ENCODE data around the gene RASA3. TPM values are rescaled to one million over a fixed set of nuclear protein-coding genes. Genes with fewer than 3 reads are reported as not detected.
A peak's percentile ranks its signal among the peaks of the same experiment; 100 is the strongest.

RASA3 gene
- total and polyA plus RNA-seq, 10 of the 15 experiments (the other 5 are each of a cell fraction or from before 2014, with no cell fraction given), result 0.79 to 33.9 (median 17.6) TPM

DNA sequence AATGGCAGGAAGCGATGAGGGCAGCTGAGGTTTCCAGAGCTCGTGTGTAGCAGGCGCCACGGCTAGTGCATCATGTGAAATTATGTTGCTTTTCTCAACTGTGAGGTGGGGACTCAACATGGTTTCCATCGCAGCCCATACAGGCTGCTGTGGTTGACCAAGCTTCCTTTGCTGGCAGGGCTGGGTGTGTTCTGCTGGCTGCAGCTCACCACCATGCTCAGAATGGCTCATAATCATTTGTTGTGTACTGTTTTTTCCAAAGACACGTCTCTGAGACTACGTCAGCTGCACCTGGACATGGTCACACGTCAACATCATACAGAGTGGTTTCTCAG, 16.1 kb upstream of the RASA3 start (continued):
- TF ChIP-seq CHD1 (IDR thresholded peaks at IDR 0.05; ENCODE audit: low read depth, low read length) (no peak), SMC3 (IDR thresholded peaks at IDR 0.05; ENCODE audit: borderline replicate concordance, low read length) (no peak), YY1 (IDR thresholded peaks at IDR 0.05; ENCODE audit: low read depth, low read length) (peak; percentile 42; the same call in 1 of the 2 replicates)
- TF ChIP-seq, protein P1, sequence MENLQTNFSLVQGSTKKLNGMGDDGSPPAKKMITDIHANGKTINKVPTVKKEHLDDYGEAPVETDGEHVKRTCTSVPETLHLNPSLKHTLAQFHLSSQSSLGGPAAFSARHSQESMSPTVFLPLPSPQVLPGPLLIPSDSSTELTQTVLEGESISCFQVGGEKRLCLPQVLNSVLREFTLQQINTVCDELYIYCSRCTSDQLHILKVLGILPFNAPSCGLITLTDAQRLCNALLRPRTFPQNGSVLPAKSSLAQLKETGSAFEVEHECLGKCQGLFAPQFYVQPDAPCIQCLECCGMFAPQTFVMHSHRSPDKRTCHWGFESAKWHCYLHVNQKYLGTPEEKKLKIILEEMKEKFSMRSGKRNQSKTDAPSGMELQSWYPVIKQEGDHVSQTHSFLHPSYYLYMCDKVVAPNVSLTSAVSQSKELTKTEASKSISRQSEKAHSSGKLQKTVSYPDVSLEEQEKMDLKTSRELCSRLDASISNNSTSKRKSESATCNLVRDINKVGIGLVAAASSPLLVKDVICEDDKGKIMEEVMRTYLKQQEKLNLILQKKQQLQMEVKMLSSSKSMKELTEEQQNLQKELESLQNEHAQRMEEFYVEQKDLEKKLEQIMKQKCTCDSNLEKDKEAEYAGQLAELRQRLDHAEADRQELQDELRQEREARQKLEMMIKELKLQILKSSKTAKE (IDR thresholded peaks at IDR 0.05; ENCODE audit: low read depth, poor library complexity, severe bottlenecking), result peak; percentile 22

DNA sequence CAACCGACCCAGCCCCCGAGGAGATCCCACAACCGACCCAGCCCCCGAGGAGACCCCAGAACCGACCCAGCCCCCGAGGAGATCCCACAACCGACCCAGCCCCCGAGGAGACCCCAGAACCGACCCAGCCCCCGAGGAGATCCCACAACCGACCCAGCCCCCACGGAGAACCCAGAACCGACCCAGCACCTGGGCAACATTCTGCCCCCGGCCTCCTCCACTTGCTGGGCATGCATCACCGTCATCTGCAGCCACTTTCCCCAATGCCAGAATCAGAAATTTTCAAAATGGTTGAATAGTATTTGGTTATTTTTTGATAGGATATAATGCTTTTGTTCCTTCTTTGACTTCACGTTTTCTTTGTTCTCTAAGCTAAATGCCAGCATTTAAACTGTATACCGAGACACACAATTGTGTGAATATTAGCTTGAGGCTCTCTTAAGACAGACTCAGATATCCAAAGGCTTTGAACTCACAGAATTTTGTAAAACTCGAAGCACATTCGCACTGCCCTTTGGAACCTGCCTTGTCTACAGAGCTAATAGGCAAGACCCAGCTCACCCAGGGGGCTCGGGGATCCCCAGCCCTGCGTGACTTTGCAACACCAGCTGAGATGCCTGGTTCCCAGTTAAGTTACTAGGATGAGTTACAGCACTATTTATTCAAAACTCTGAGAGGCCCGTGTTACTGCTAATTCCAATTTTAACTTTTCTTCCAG, 15.5 kb upstream of the RASA3 start:
- DNase-seq (ENCODE audit: low read depth, low spot score) (no peak), ATAC-seq (peak; percentile 42), FAIRE-seq (peak; percentile 41)
- BruUV-seq (replicated peaks), result TSS peak; percentile 74
- peak overlapping the region; percentile 49; the same call in 1 of the 2 replicates for H2AFZ ChIP-seq (ENCODE audit: control insufficient read depth, low read depth, low read length)
- ChIA-PET RAD21 (ENCODE audit: unreplicated experiment) (interaction anchor here (0.5 to 1.5 kb wide), 7 partner anchors 17 to 170 kb away, joined by 3 to 8 read pairs (median 4); no protein-coding TSS in a partner anchor), CTCF (interaction anchor here (0.7 to 1.4 kb wide), 5 partner anchors 29 to 111 kb away, joined by 3 to 4 read pairs (median 3); no protein-coding TSS in a partner anchor), POLR2A (interaction anchor here (0.5 kb wide), 1 partner anchor 106 kb away, joined by 3 read pairs; no protein-coding TSS in a partner anchor), SMC1A (ENCODE audit: uncharacterized antibody, unreplicated experiment) (interaction anchor here (0.9 to 1.4 kb wide), 3 partner anchors 11 to 66 kb away, joined by 3 to 6 read pairs (median 3); no protein-coding TSS in a partner anchor)
- H3K27me3 ChIP-seq (replicated peaks in 1 of 2; ENCODE audit: control insufficient read depth in 2 of 2, insufficient read depth in 2 of 2, low read length in 1 of 2), result peaks cover 0 to 3% of the 10 kb centered on the region in 2 experiments; a peak in 1 of 4 replicates
- intact Hi-C loops (cut with micrococcal nuclease; ENCODE audit: unreplicated experiment) (loop anchor here (10.0 kb wide), 1 partner anchor 333 kb away; no protein-coding TSS in a partner anchor), in situ Hi-C loops (cut with MboI) (no loop called here)
- H3K79me2 ChIP-seq (ENCODE audit: control insufficient read depth, insufficient read depth, low read length), result no peaks in the 10 kb centered on the region
- TF ChIP-seq SIN3A (IDR thresholded peaks at IDR 0.05; ENCODE audit: low read depth, low read length), result no peak
- TF ChIP-seq SIX5 (IDR thresholded peaks at IDR 0.05; ENCODE audit: low read depth, low read length, severe bottlenecking), result peak; percentile 10
- TF ChIP-seq TAF1 (IDR thresholded peaks at IDR 0.05; ENCODE audit: borderline replicate concordance, low read depth, low read length), result 0 out of 2 replicates have a peak, but pooled peaks have one; percentile 13
- TF ChIP-seq, protein P2, sequence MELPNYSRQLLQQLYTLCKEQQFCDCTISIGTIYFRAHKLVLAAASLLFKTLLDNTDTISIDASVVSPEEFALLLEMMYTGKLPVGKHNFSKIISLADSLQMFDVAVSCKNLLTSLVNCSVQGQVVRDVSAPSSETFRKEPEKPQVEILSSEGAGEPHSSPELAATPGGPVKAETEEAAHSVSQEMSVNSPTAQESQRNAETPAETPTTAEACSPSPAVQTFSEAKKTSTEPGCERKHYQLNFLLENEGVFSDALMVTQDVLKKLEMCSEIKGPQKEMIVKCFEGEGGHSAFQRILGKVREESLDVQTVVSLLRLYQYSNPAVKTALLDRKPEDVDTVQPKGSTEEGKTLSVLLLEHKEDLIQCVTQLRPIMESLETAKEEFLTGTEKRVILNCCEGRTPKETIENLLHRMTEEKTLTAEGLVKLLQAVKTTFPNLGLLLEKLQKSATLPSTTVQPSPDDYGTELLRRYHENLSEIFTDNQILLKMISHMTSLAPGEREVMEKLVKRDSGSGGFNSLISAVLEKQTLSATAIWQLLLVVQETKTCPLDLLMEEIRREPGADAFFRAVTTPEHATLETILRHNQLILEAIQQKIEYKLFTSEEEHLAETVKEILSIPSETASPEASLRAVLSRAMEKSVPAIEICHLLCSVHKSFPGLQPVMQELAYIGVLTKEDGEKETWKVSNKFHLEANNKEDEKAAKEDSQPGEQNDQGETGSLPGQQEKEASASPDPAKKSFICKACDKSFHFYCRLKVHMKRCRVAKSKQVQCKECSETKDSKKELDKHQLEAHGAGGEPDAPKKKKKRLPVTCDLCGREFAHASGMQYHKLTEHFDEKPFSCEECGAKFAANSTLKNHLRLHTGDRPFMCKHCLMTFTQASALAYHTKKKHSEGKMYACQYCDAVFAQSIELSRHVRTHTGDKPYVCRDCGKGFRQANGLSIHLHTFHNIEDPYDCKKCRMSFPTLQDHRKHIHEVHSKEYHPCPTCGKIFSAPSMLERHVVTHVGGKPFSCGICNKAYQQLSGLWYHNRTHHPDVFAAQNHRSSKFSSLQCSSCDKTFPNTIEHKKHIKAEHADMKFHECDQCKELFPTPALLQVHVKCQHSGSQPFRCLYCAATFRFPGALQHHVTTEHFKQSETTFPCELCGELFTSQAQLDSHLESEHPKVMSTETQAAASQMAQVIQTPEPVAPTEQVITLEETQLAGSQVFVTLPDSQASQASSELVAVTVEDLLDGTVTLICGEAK (IDR thresholded peaks at IDR 0.05; ENCODE audit: borderline replicate concordance), result peak; percentile 16; the same call in 1 of the 2 replicates
- TF ChIP-seq, protein P3, sequence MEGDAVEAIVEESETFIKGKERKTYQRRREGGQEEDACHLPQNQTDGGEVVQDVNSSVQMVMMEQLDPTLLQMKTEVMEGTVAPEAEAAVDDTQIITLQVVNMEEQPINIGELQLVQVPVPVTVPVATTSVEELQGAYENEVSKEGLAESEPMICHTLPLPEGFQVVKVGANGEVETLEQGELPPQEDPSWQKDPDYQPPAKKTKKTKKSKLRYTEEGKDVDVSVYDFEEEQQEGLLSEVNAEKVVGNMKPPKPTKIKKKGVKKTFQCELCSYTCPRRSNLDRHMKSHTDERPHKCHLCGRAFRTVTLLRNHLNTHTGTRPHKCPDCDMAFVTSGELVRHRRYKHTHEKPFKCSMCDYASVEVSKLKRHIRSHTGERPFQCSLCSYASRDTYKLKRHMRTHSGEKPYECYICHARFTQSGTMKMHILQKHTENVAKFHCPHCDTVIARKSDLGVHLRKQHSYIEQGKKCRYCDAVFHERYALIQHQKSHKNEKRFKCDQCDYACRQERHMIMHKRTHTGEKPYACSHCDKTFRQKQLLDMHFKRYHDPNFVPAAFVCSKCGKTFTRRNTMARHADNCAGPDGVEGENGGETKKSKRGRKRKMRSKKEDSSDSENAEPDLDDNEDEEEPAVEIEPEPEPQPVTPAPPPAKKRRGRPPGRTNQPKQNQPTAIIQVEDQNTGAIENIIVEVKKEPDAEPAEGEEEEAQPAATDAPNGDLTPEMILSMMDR (IDR thresholded peaks at IDR 0.05 in 2 of 3, conservative IDR thresholded peaks at IDR 0.05 in 1 of 3; ENCODE audit: control insufficient read depth in 2 of 3, extremely low read depth in 1 of 3, insufficient read depth in 1 of 3, low read depth in 3 of 3, low read length in 3 of 3), result no peak
- no peaks in the 10 kb centered on the region for H3K9me3 ChIP-seq (replicated peaks; ENCODE audit: control insufficient read depth, insufficient read depth, low read length)
- 0 out of 2 replicates have a peak overlapping the region, but pooled peaks have one; percentile 0 for H3K9ac ChIP-seq (ENCODE audit: control insufficient read depth, insufficient read depth, low read length)
- H3K36me3 ChIP-seq (ENCODE audit: control insufficient read depth in 2 of 2, insufficient read depth in 2 of 2, low read length in 1 of 2), result no peaks in the 10 kb centered on the region
- 0 out of 2 replicates have a peak overlapping the region, but pooled peaks have one; percentile 5 for H3K4me3 ChIP-seq
- no peaks in the 10 kb centered on the region for H4K20me1 ChIP-seq (ENCODE audit: control insufficient read depth, insufficient read depth)
- peak overlapping the region; percentile 66 for H3K4me2 ChIP-seq (ENCODE audit: control insufficient read depth, insufficient read depth)
- WGBS (ENCODE audit: insufficient coverage, insufficient replicate concordance, low lambda C conversion rate, missing lambda C conversion rate), result 40% methylated on average over 12 of the region's 22 CpGs
- H3K4me1 ChIP-seq (ENCODE audit: control insufficient read depth, insufficient read depth, low read length), result peaks cover 38% of the 10 kb centered on the region
- H3K27ac ChIP-seq (ENCODE audit: control insufficient read depth, insufficient read depth), result peak overlapping the region; percentile 7

Data from GM12878 (cell line).